ENCODE results near the gene SRPK2.
A peak's percentile ranks its signal among the peaks of the same experiment; 100 is the strongest.

The SRPK2 gene

DNA sequence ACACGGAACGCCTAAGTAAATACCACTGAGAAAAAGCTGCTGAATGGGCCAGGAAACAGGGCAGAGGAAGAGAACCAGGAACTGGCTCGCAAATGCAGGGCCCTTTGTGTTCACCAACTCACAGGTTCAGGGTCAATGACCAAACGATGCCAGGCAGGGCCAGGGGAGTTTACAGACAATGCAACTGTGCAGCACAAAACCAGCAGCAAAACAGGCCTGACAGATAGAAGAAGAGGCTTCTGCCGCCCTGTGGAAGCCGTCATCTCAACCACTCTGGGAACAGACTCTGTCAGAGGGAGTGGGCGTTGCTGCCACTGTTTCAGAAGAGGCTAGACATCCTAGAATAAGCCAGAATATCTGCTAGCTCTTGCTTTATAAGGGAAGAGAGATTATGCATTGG is 256.8 kb downstream of the SRPK2 start:
- ChIA-PET CTCF (no interaction called here), POLR2A (no interaction called here)
- Histone ChIP-seq H3K36me3 (ENCODE audit: control insufficient read depth in 2 of 2, insufficient read depth in 1 of 2, low read length in 2 of 2) (peaks cover 0 to 17% of the 10 kb centered on the region in 2 experiments; a peak in 1 of 3 replicates), H3K4me3 (ENCODE audit: low read depth, low read length) (no peak overlapping the region), H3K9me3 (ENCODE audit: control insufficient read depth, insufficient read depth, low read depth, low read length) (no peaks in the 10 kb centered on the region), H3K27ac (ENCODE audit: extremely low read depth, low read depth, low read length) (no peak overlapping the region), H3K4me1 (ENCODE audit: control insufficient read depth, insufficient read depth, low read length) (0 out of 2 replicates have a peak, but pooled peaks cover 3% of the 10 kb centered on the region)
- TF ChIP-seq, protein P1, sequence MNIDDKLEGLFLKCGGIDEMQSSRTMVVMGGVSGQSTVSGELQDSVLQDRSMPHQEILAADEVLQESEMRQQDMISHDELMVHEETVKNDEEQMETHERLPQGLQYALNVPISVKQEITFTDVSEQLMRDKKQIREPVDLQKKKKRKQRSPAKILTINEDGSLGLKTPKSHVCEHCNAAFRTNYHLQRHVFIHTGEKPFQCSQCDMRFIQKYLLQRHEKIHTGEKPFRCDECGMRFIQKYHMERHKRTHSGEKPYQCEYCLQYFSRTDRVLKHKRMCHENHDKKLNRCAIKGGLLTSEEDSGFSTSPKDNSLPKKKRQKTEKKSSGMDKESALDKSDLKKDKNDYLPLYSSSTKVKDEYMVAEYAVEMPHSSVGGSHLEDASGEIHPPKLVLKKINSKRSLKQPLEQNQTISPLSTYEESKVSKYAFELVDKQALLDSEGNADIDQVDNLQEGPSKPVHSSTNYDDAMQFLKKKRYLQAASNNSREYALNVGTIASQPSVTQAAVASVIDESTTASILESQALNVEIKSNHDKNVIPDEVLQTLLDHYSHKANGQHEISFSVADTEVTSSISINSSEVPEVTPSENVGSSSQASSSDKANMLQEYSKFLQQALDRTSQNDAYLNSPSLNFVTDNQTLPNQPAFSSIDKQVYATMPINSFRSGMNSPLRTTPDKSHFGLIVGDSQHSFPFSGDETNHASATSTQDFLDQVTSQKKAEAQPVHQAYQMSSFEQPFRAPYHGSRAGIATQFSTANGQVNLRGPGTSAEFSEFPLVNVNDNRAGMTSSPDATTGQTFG (tag by site-specific recombination; IDR thresholded peaks at IDR 0.05; ENCODE audit: borderline replicate concordance), result no peak
- TF ChIP-seq ZFHX2 (tag by site-specific recombination; conservative IDR thresholded peaks at IDR 0.05), result 0 out of 2 replicates have a peak, but pooled peaks have one; percentile 22

DNA sequence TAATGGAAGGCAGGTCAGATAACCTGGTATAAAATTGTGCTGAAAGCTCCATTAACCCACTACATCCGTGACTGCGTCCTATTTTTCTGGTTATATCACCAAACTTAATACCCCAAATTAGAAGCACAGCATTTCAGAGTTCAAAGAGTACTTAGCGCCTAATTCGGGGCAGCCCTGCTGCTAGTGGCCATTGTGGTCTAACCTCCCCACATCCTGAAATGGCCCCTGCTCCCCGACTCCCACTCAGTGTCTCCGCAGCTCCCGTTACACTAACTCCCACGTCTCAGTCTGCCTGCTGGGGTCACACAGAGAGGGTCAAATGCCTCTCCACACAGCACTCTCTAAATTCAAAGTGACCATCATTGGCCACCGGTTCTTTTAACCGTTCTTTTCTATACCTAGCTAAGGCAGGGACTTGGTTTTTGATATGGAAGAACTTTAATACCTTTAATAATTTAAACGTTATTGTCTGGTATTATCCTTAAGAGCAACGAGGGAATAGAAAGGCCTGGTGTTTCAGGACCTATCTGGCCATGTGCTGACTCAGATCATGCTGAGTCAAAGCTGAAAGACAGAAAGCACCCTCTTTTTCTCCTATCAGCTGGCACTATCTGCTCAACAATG is 257.6 kb downstream of the SRPK2 start:
- Histone ChIP-seq H3K27ac (ENCODE audit: extremely low read depth, low read depth, low read length) (no peak overlapping the region), H3K36me3 (ENCODE audit: control insufficient read depth in 2 of 2, insufficient read depth in 1 of 2, low read length in 2 of 2) (peaks cover 0 to 23% of the 10 kb centered on the region in 2 experiments; a peak in 1 of 3 replicates), H3K4me3 (ENCODE audit: low read depth, low read length) (no peak overlapping the region), H3K4me1 (ENCODE audit: control insufficient read depth, insufficient read depth, low read length) (0 out of 2 replicates have a peak, but pooled peaks cover 3% of the 10 kb centered on the region), H3K9me3 (ENCODE audit: control insufficient read depth, insufficient read depth, low read depth, low read length) (no peaks in the 10 kb centered on the region)
- CTCF ChIA-PET, result no interaction called here
- POLR2A ChIA-PET, result no interaction called here
- TF ChIP-seq, protein P2, sequence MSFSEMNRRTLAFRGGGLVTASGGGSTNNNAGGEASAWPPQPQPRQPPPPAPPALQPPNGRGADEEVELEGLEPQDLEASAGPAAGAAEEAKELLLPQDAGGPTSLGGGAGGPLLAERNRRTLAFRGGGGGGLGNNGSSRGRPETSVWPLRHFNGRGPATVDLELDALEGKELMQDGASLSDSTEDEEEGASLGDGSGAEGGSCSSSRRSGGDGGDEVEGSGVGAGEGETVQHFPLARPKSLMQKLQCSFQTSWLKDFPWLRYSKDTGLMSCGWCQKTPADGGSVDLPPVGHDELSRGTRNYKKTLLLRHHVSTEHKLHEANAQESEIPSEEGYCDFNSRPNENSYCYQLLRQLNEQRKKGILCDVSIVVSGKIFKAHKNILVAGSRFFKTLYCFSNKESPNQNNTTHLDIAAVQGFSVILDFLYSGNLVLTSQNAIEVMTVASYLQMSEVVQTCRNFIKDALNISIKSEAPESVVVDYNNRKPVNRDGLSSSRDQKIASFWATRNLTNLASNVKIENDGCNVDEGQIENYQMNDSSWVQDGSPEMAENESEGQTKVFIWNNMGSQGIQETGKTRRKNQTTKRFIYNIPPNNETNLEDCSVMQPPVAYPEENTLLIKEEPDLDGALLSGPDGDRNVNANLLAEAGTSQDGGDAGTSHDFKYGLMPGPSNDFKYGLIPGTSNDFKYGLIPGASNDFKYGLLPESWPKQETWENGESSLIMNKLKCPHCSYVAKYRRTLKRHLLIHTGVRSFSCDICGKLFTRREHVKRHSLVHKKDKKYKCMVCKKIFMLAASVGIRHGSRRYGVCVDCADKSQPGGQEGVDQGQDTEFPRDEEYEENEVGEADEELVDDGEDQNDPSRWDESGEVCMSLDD (tag by site-specific recombination; IDR thresholded peaks at IDR 0.05), result no peak
- no peak for TF ChIP-seq ZNF19 (tag by site-specific recombination; IDR thresholded peaks at IDR 0.05; ENCODE audit: low read depth)
- TF ChIP-seq ZNF416 (tag by site-specific recombination; IDR thresholded peaks at IDR 0.05), result no peak
- TF ChIP-seq ZNF175 (tag by site-specific recombination; IDR thresholded peaks at IDR 0.05), result no peak
- TF ChIP-seq, protein P3, sequence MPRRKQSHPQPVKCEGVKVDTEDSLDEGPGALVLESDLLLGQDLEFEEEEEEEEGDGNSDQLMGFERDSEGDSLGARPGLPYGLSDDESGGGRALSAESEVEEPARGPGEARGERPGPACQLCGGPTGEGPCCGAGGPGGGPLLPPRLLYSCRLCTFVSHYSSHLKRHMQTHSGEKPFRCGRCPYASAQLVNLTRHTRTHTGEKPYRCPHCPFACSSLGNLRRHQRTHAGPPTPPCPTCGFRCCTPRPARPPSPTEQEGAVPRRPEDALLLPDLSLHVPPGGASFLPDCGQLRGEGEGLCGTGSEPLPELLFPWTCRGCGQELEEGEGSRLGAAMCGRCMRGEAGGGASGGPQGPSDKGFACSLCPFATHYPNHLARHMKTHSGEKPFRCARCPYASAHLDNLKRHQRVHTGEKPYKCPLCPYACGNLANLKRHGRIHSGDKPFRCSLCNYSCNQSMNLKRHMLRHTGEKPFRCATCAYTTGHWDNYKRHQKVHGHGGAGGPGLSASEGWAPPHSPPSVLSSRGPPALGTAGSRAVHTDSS (tag by site-specific recombination; IDR thresholded peaks at IDR 0.05), result no peak
- TF ChIP-seq ZEB2 (tag by site-specific recombination; IDR thresholded peaks at IDR 0.05), result no peak
- peak; percentile 23; the same call in 1 of the 2 replicates for TF ChIP-seq EGR2 (tag by site-specific recombination; IDR thresholded peaks at IDR 0.05; ENCODE audit: low read depth)
- 0 out of 2 replicates have a peak, but pooled peaks have one; percentile 24 for TF ChIP-seq ZFHX2 (tag by site-specific recombination; conservative IDR thresholded peaks at IDR 0.05)
- TF ChIP-seq, protein P4, sequence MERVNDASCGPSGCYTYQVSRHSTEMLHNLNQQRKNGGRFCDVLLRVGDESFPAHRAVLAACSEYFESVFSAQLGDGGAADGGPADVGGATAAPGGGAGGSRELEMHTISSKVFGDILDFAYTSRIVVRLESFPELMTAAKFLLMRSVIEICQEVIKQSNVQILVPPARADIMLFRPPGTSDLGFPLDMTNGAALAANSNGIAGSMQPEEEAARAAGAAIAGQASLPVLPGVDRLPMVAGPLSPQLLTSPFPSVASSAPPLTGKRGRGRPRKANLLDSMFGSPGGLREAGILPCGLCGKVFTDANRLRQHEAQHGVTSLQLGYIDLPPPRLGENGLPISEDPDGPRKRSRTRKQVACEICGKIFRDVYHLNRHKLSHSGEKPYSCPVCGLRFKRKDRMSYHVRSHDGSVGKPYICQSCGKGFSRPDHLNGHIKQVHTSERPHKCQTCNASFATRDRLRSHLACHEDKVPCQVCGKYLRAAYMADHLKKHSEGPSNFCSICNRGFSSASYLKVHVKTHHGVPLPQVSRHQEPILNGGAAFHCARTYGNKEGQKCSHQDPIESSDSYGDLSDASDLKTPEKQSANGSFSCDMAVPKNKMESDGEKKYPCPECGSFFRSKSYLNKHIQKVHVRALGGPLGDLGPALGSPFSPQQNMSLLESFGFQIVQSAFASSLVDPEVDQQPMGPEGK (tag by site-specific recombination; IDR thresholded peaks at IDR 0.05), result no peak
- TF ChIP-seq, protein P5, sequence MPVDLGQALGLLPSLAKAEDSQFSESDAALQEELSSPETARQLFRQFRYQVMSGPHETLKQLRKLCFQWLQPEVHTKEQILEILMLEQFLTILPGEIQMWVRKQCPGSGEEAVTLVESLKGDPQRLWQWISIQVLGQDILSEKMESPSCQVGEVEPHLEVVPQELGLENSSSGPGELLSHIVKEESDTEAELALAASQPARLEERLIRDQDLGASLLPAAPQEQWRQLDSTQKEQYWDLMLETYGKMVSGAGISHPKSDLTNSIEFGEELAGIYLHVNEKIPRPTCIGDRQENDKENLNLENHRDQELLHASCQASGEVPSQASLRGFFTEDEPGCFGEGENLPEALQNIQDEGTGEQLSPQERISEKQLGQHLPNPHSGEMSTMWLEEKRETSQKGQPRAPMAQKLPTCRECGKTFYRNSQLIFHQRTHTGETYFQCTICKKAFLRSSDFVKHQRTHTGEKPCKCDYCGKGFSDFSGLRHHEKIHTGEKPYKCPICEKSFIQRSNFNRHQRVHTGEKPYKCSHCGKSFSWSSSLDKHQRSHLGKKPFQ (tag by site-specific recombination; IDR thresholded peaks at IDR 0.05), result no peak
- TF ChIP-seq SCRT2 (tag by site-specific recombination; IDR thresholded peaks at IDR 0.05), result no peak
- TF ChIP-seq OSR2 (tag by site-specific recombination; IDR thresholded peaks at IDR 0.05), result no peak
- no peak for TF ChIP-seq ZNF324 (tag by site-specific recombination; IDR thresholded peaks at IDR 0.05)
- TF ChIP-seq ZNF24 (tag by site-specific recombination; IDR thresholded peaks at IDR 0.05), result no peak
- TF ChIP-seq ZBTB20 (tag by site-specific recombination; IDR thresholded peaks at IDR 0.05), result no peak
- TF ChIP-seq, protein P6, sequence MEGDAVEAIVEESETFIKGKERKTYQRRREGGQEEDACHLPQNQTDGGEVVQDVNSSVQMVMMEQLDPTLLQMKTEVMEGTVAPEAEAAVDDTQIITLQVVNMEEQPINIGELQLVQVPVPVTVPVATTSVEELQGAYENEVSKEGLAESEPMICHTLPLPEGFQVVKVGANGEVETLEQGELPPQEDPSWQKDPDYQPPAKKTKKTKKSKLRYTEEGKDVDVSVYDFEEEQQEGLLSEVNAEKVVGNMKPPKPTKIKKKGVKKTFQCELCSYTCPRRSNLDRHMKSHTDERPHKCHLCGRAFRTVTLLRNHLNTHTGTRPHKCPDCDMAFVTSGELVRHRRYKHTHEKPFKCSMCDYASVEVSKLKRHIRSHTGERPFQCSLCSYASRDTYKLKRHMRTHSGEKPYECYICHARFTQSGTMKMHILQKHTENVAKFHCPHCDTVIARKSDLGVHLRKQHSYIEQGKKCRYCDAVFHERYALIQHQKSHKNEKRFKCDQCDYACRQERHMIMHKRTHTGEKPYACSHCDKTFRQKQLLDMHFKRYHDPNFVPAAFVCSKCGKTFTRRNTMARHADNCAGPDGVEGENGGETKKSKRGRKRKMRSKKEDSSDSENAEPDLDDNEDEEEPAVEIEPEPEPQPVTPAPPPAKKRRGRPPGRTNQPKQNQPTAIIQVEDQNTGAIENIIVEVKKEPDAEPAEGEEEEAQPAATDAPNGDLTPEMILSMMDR (tag by site-specific recombination; IDR thresholded peaks at IDR 0.05), result no peak
- no peak for TF ChIP-seq ZNF600 (tag by site-specific recombination; IDR thresholded peaks at IDR 0.05)

Measured in HEK293 (cell line).